Suprapubic skin (tissue), 4 donors: Measurements from ENCODE around the gene RPTOR. TPM values are rescaled to one million over a fixed set of nuclear protein-coding genes. Genes with fewer than 3 reads are reported as not detected.

Experiments
- DNase-seq, 2 donors: peaks; one replicate each; pipeline ENCODE4 v3.0.0-alpha.2; 2019; ENCODE audit warnings: low spot score in 2 of 2
- H3K27ac ChIP-seq: fragments of 200-600 bp; sonication (generic); one replicate; pipeline ENCODE4 v1.5.1; 2019
- H3K27me3 ChIP-seq: fragments of 200-600 bp; sonication (generic); one replicate; pipeline ENCODE4 v1.5.1; 2019
- H3K36me3 ChIP-seq: fragments of 200-600 bp; sonication (generic); one replicate; pipeline ENCODE4 v1.5.1; 2019
- H3K4me1 ChIP-seq: fragments of 200-600 bp; sonication (generic); one replicate; pipeline ENCODE4 v1.5.1; 2019
- H3K4me3 ChIP-seq: fragments of 200-600 bp; sonication (generic); one replicate; pipeline ENCODE4 v1.5.1; 2019; ENCODE audit warnings: mild to moderate bottlenecking
- H3K9me3 ChIP-seq: fragments of 200-600 bp; sonication (generic); one replicate; pipeline ENCODE4 v1.5.1; 2019
- EP300 ChIP-seq: sonication (generic); formaldehyde crosslinking; IDR thresholded peaks from one replicate; pipeline ENCODE4 v1.6.1; 2017; ENCODE audit warnings: antibody characterized with exemption
- POLR2A ChIP-seq, 2 donors: fragments of 450-650 bp; IDR thresholded peaks; one replicate each; pipeline ENCODE4 v1.6.1; 2017; ENCODE audit warnings: antibody characterized with exemption in 2 of 2, mild to moderate bottlenecking in 2 of 2, moderate library complexity in 2 of 2
- POLR2AphosphoS5 ChIP-seq, 3 donors: sonication (generic); formaldehyde crosslinking; IDR thresholded peaks; one replicate each; pipeline ENCODE4 v1.6.1; 2017; ENCODE audit warnings: antibody characterized with exemption in 3 of 3
- WGBS: methylation state at CpG from one replicate; pipeline ENCODE4 v1.1.5; 2018; 5-methylcytosine and 5-hydroxymethylcytosine counted together
- total RNA-seq, 4 donors: library from RNA; depleted of rRNA; stranded (reverse); fragments of >200 nt; gene quantifications; one replicate each; pipeline ENCODE4 v1.1.0, GENCODE V29; 2016
- TF ChIP-seq, protein P1 (sequence below), 2 donors: fragments of 200-600 bp in 1 of 2; fragments of 450-650 bp in 1 of 2; sonication (generic) in 1 of 2; IDR thresholded peaks; one replicate each; pipeline ENCODE4 v1.5.1; 2016 to 2019; ENCODE audit warnings: antibody characterized with exemption in 2 of 2, mild to moderate bottlenecking in 1 of 2, moderate library complexity in 1 of 2

Gene RPTOR
- total RNA-seq, 4 donors from 2014 or later, result 45.8 to 84.6 (median 53.0) TPM

DNA sequence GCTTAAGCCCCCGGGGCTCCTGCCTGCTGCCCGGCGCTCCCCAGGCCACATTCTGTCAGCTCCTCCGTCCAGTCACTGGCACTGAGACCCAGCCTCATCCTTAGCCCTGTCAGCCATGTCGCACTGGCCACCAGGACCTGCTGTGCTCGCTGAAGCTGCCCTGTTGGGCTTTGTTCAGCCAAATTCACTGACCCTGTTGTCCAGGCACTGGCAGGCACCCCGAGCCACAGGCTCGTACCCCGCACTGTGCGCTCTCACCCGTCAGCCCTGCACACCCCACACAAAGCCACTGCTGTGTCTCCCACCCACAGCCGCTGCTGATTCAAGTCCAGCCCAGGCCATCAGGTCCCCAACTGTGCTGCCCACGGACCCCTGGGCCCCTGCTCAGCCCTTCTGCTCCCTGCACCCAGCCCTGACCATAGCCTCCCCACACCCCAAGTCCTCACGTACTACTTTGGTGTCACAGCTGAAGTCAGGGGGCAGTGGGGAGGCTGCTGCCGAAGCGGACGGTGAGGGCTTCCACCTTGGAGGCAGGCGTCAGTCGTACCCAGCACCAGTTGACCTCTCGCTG, 315.5 kb downstream of the RPTOR start:
- H3K27me3 ChIP-seq, result no peaks in the 10 kb centered on the region
- no peak overlapping the region for H3K4me3 ChIP-seq
- H3K36me3 ChIP-seq, result peaks cover 7% of the 10 kb centered on the region
- peaks cover 28% of the 10 kb centered on the region for H3K4me1 ChIP-seq
- 96% methylated on average over 18 of the region's 20 CpGs for WGBS
- DNase-seq, result no peak
- H3K27ac ChIP-seq, result no peak overlapping the region
- H3K9me3 ChIP-seq, result no peaks in the 10 kb centered on the region
- no peak for TF ChIP-seq EP300
- TF ChIP-seq POLR2AphosphoS5 (IDR thresholded peaks at IDR 0.05), result no peak
- no peak for TF ChIP-seq POLR2A (IDR thresholded peaks at IDR 0.05)
- TF ChIP-seq, protein P1, sequence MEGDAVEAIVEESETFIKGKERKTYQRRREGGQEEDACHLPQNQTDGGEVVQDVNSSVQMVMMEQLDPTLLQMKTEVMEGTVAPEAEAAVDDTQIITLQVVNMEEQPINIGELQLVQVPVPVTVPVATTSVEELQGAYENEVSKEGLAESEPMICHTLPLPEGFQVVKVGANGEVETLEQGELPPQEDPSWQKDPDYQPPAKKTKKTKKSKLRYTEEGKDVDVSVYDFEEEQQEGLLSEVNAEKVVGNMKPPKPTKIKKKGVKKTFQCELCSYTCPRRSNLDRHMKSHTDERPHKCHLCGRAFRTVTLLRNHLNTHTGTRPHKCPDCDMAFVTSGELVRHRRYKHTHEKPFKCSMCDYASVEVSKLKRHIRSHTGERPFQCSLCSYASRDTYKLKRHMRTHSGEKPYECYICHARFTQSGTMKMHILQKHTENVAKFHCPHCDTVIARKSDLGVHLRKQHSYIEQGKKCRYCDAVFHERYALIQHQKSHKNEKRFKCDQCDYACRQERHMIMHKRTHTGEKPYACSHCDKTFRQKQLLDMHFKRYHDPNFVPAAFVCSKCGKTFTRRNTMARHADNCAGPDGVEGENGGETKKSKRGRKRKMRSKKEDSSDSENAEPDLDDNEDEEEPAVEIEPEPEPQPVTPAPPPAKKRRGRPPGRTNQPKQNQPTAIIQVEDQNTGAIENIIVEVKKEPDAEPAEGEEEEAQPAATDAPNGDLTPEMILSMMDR (IDR thresholded peaks at IDR 0.05), result no peak

DNA sequence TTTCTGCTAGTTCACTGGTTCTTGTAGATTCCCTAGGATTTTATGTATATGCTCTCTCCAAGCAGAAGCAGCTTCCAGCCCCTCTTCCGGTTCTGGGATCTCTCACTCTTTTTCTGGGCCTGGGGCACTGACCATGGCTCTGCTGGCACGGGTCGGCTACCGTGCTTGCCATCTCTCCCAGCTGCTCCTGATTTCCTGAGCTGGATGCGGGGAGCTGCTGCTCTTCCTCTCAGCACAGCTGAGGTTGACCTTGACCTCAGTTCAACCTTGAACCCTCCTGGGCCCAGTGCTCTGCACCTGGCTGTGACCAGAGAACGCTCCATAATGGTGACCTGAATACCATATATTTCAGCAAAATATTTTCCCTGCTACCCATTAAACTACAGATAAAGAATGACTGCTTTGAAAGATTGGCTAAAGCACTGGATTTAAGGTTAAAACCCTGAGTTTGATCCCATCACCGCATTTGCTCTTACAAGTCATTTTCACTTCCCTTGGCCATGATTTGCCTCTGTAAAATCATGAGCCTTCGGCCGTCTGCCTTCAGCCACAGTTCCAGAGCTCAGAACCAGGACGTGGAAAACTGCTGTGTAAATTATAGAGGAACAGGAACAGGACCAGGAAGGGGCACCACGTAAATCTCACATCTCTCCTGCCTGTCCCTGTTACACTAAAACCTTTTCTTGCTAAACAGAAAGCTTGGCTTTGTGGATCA, 316.2 kb downstream of the RPTOR start:
- Histone ChIP-seq H3K4me1 (peaks cover 27% of the 10 kb centered on the region), H3K9me3 (no peaks in the 10 kb centered on the region), H3K36me3 (peaks cover under 1% of the 10 kb centered on the region), H3K4me3 (no peak overlapping the region), H3K27ac (no peak overlapping the region), H3K27me3 (no peaks in the 10 kb centered on the region)
- WGBS, result 92% methylated on average over 11 of the region's 11 CpGs
- no peak for DNase-seq
- no peak for TF ChIP-seq POLR2AphosphoS5 (IDR thresholded peaks at IDR 0.05)
- TF ChIP-seq EP300, result no peak
- TF ChIP-seq, protein P1 (IDR thresholded peaks at IDR 0.05), result no peak
- no peak for TF ChIP-seq POLR2A (IDR thresholded peaks at IDR 0.05)

DNA sequence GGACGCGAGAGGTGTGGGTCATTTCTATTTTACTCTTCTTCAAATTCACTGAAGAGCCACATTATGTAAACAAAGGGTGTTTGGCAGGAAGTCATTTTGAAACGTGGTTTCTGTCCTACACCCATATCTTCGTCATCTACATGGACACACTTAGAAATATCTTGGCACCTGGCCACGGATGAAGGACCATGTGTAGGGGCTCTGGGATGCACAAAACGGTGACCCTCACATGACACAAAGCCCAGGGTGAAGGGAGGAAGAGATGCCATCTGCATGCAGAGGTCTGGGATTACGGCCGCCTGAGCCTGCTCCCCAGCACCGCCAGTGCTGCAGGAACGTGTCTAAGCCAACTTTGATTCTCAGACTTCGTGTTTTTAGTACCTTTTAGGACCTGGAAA, 316.8 kb downstream of the RPTOR start:
- WGBS, result 81% methylated on average over 11 of the region's 11 CpGs

DNA sequence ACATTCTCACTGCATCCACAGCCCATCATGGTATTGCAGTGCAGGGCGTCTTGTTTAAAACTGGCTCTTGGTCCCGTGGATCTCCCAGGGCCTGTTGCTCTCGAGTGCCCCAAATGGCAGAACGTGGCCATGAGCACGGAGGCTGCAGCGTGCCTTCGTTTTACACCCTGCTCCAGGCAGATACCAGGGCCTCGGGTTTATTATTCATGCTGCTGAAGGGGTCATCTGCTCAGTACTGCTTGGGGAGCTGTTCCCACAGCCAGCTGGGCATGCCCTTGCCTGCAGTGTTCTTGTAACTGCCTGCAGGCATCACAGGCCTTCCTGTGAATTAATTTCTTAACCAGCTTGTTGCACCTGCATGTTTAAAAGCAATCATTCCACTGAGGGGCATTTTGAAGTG, 317.3 kb downstream of the RPTOR start:
- Histone ChIP-seq H3K27ac (no peak overlapping the region), H3K36me3 (no peaks in the 10 kb centered on the region), H3K9me3 (no peaks in the 10 kb centered on the region), H3K27me3 (no peaks in the 10 kb centered on the region), H3K4me1 (peaks cover 17% of the 10 kb centered on the region), H3K4me3 (no peak overlapping the region)
- no peak for DNase-seq
- TF ChIP-seq, protein P1 (IDR thresholded peaks at IDR 0.05), result peak; percentile 16 to 68
- no peak for TF ChIP-seq POLR2AphosphoS5 (IDR thresholded peaks at IDR 0.05)
- WGBS, result 69% methylated on average over 8 of the region's 8 CpGs

More for the DNA sequence above, 316.8 kb downstream of the RPTOR start:
- no peak for DNase-seq
- TF ChIP-seq EP300, result no peak
- TF ChIP-seq, protein P1 (IDR thresholded peaks at IDR 0.05), result no peak
- TF ChIP-seq POLR2AphosphoS5 (IDR thresholded peaks at IDR 0.05), result no peak
- no peak for TF ChIP-seq POLR2A (IDR thresholded peaks at IDR 0.05)
- H3K4me1 ChIP-seq, result peaks cover 22% of the 10 kb centered on the region
- no peaks in the 10 kb centered on the region for H3K27me3 ChIP-seq
- H3K36me3 ChIP-seq, result no peaks in the 10 kb centered on the region
- no peak overlapping the region for H3K27ac ChIP-seq
- H3K9me3 ChIP-seq, result no peaks in the 10 kb centered on the region
- no peak overlapping the region for H3K4me3 ChIP-seq

DNA sequence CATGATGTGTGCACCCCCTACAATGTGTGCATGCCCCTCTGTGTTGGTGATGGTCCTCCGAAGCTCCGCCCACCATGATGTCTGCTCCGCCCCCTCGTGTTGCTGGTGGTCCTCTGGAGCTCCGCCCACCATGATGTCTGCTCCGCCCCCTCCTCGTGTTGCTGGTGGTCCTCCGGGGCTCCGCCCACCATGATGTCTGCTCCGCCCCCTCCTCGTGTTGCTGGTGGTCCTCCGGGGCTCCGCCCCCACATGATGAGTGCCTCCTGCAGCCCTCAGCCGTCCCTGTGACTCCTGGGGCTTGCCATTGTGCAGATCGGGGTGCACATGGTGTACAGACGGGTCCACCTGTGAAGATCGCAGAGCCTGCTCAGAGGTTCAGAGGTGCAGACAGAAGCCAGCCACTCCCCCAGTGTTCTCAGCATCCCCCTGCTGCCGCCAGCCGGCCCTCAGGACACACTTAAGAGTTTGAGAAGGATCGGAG, 317.9 kb downstream of the RPTOR start:
- Histone ChIP-seq H3K4me1 (peaks cover 16% of the 10 kb centered on the region), H3K4me3 (no peak overlapping the region), H3K9me3 (no peaks in the 10 kb centered on the region), H3K27me3 (no peaks in the 10 kb centered on the region), H3K36me3 (no peaks in the 10 kb centered on the region), H3K27ac (no peak overlapping the region)
- no peak for TF ChIP-seq POLR2AphosphoS5 (IDR thresholded peaks at IDR 0.05)
- TF ChIP-seq, protein P1 (IDR thresholded peaks at IDR 0.05), result no peak
- no peak for TF ChIP-seq POLR2A (IDR thresholded peaks at IDR 0.05)
- no peak for TF ChIP-seq EP300
- WGBS, result 88% methylated on average over 18 of the region's 20 CpGs
- no peak for DNase-seq
